ENCODE measurements around the gene PPP1R15B. TPM values are rescaled to one million over a fixed set of nuclear protein-coding genes. Genes with fewer than 3 reads are reported as not detected.

Gene PPP1R15B
- total RNA-seq, 1 donor: 206 TPM

DNA sequence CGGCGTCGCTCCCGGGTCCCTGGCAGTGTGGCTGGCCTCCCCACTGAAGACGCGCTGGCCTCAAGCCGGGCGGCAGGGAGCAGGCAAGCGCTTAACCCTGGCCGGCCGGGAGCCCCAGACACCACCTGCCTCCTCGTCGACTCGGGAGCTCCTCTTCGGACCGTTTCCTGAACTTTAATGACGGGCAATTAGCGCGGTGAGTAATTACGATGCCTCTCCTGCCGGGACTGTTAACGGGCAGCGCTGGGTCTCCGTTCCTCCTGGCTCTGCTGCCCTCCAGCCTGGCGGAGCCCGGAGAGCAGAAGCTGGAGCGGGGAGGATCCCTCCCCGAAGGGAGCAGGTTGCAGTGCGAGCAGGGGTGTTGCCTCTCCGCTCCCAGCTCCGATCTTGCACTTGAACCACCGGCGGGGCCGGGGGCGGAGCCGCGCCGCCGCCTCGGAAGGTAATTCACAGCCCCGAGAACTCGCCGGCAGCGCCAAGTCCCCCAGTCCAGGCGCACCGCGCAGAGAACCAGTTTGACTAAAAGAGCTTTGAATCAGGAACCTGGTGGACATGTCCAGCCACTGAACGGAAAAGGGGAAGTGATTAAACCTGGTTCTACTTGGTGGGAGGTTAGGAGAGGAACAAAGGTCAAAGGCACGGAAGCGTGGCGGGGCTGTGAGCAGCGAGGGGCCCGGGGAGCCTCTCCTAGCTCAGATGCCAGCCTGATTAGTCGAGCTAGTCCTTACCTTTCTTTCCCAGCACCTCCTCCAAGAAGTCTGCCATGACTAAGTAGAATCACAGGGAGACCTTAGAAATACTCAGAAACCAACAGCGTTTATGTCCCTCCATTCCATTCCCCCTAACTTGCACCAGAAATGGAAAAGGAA, 33.6 kb downstream of the PPP1R15B start:
- Histone ChIP-seq H3K27me3 (ENCODE audit: insufficient read depth, low read length) (peaks cover 37% of the 10 kb centered on the region), H3K9me3 (ENCODE audit: low read depth, low read length) (no peaks in the 10 kb centered on the region), H3K4me3 (ENCODE audit: low read length) (peak overlapping the region; percentile 25), H3K4me1 (ENCODE audit: insufficient read depth, low read length) (peaks cover 24% of the 10 kb centered on the region)

- Histone ChIP-seq H3K4me1 (ENCODE audit: insufficient read depth, low read length) (peaks cover 18% of the 10 kb centered on the region), H3K9me3 (ENCODE audit: low read depth, low read length) (no peaks in the 10 kb centered on the region), H3K4me3 (ENCODE audit: low read length) (no peak overlapping the region), H3K27me3 (ENCODE audit: insufficient read depth, low read length) (peaks cover 37% of the 10 kb centered on the region)
Measured at GRCh38 chr1:204376919-204377799, 34.5 kb downstream of the PPP1R15B start.

GRCh38 chr1:204376465-204376864, 35.2 kb downstream of the PPP1R15B start:
- H3K27me3 ChIP-seq (ENCODE audit: insufficient read depth, low read length): peaks cover 37% of the 10 kb centered on the region
- H3K9me3 ChIP-seq (ENCODE audit: low read depth, low read length): no peaks in the 10 kb centered on the region
- no peak overlapping the region for H3K4me3 ChIP-seq (ENCODE audit: low read length)
- peaks cover 13% of the 10 kb centered on the region for H3K4me1 ChIP-seq (ENCODE audit: insufficient read depth, low read length)

GRCh38 chr1:204373911-204374310, 37.7 kb downstream of the PPP1R15B start:
- Histone ChIP-seq H3K27me3 (ENCODE audit: insufficient read depth, low read length) (peaks cover 28% of the 10 kb centered on the region), H3K9me3 (ENCODE audit: low read depth, low read length) (no peaks in the 10 kb centered on the region), H3K4me1 (ENCODE audit: insufficient read depth, low read length) (peaks cover 13% of the 10 kb centered on the region), H3K4me3 (ENCODE audit: low read length) (no peak overlapping the region)

DNA sequence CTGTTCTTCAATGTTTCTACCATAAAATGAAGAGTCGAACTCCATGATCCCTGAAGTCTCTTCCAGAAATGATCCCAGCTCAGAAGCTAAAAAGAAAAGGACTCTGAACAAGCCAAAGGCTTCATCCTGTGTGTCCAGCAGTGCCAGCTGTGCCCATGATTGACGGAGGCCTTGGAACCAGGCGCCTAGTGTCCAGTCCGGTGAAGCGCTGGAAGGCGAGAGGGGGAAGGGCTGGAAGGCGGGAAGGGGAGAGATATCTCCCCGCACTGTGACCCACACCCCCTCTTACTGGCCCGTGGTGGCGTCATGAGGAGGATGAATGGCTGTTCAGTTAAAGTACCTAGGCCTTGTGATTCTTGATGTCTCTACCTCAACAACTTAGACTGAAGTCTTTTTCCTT, 41.4 kb downstream of the PPP1R15B start:
- Histone ChIP-seq H3K9me3 (ENCODE audit: low read depth, low read length) (no peaks in the 10 kb centered on the region), H3K4me3 (ENCODE audit: low read length) (no peak overlapping the region), H3K27me3 (ENCODE audit: insufficient read depth, low read length) (no peaks in the 10 kb centered on the region), H3K4me1 (ENCODE audit: insufficient read depth, low read length) (no peaks in the 10 kb centered on the region)

DNA sequence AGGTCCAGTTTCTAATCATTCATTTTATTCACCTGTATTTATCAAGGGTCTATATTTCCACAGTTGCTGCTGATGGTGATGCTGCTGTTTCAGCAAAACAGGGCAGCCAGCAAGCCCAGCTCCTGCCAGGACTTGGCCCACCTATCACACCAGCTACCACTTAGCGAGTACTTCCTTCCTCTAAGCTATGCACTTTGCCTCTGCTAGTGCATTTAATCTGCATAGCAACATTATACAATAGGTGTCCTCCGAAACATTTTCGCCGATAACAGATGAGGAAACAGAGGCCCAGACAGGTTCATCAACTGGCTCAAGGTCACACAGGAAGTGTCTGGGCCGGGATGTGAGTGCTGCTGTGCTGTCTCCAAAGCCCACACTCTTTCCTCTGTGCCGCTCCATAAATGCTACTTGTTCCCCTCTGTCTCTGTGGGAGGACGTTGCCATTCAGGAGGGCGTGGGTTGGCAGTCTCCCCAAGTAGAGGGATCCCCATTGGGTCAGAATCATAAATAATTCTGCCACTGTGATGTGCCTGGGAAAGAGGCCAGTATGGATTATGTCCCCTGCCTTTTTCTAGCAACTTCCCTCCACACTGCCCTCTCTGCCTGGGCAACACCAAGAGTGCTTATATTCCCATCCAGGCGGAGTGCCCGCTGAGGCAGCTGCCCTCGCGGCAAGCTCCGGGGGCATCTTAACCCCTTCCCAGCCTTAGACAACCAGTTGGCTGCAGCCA, 42.5 kb downstream of the PPP1R15B start:
- no peaks in the 10 kb centered on the region for H3K27me3 ChIP-seq (ENCODE audit: insufficient read depth, low read length)
- H3K9me3 ChIP-seq (ENCODE audit: low read depth, low read length): no peaks in the 10 kb centered on the region
- H3K4me1 ChIP-seq (ENCODE audit: insufficient read depth, low read length): peaks cover under 1% of the 10 kb centered on the region
- H3K4me3 ChIP-seq (ENCODE audit: low read length): no peak overlapping the region

DNA sequence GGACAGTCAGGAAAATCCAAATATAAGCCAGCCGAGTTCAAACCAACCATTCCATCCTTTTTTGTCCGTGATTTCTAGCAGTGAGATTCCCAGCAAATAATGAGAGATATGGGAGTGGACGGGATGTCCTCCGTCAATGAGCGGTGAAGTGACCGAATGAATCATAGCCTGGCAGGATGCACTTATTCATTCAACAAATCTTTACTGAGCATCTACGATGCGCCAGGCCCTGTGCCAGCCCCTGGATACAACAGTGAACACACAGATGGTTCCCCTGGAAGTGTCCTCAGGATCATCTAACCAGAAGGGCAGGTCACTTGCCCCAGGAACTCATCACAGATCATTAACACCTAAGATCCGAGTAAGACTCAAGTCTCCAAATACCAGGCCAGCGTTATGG, 43.7 kb downstream of the PPP1R15B start:
- peaks cover 9% of the 10 kb centered on the region for H3K4me1 ChIP-seq (ENCODE audit: insufficient read depth, low read length)
- no peaks in the 10 kb centered on the region for H3K9me3 ChIP-seq (ENCODE audit: low read depth, low read length)
- no peaks in the 10 kb centered on the region for H3K27me3 ChIP-seq (ENCODE audit: insufficient read depth, low read length)
- H3K4me3 ChIP-seq (ENCODE audit: low read length): no peak overlapping the region

DNA sequence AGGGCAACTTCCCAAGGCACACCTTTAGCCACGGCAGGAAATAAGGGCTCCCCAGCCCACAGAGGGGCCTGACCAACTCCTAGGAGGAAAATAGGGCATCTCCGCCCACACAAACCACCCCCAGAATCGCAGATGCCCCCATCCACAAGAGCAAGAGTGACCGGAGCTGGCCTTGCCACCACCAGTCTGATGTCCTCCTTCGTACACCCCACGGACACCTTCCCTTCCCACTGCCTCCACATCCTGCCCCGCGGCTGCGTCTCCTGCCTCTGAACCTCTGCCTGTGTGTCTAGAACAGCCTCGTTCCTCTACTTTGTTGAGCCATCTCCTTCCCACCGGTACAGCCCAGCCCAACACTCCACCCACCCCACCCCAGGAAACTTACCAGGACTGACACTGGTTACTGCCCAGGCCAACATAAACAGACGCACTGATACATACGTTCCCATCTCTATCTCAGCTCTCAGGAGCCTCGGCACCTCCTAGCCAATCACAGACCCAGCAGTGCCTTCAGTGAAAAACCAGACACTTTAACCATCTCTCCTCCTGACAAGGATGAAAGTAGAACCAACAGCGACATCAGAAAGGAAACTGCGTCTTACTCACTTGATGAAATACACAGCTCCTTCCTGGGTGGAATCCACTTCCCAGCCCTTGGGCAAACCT, 44.3 kb downstream of the PPP1R15B start:
- Histone ChIP-seq H3K4me3 (ENCODE audit: low read length) (no peak overlapping the region), H3K4me1 (ENCODE audit: insufficient read depth, low read length) (peaks cover 11% of the 10 kb centered on the region), H3K9me3 (ENCODE audit: low read depth, low read length) (no peaks in the 10 kb centered on the region), H3K27me3 (ENCODE audit: insufficient read depth, low read length) (peaks cover 2% of the 10 kb centered on the region)

DNA sequence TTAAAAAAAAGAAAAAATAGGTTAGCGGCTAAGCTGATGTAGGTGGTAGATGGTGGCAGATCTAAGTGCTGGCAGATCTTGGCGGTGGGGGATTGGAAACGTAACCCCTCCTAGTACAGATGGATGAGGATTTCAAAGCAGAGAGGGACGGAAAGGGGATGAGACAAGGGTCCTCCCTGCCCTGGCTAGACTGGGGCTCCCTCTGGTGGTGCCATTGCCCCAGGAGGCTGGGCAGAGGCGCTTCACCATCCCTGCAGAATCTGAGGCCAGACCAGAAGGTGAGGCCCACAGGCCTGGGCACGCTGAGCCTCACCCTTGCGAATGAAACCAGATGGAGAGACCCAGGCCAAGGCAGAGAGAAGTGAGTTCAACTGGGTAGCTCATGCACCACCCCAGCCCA, 44.9 kb downstream of the PPP1R15B start:
- peaks cover 2% of the 10 kb centered on the region for H3K27me3 ChIP-seq (ENCODE audit: insufficient read depth, low read length)
- no peaks in the 10 kb centered on the region for H3K9me3 ChIP-seq (ENCODE audit: low read depth, low read length)
- peaks cover 11% of the 10 kb centered on the region for H3K4me1 ChIP-seq (ENCODE audit: insufficient read depth, low read length)

GRCh38 chr1:204363335-204364114, 48.1 kb downstream of the PPP1R15B start:
- H3K9me3 ChIP-seq (ENCODE audit: low read depth, low read length): no peaks in the 10 kb centered on the region
- H3K4me3 ChIP-seq (ENCODE audit: low read length): peak overlapping the region; percentile 29
- peaks cover 2% of the 10 kb centered on the region for H3K27me3 ChIP-seq (ENCODE audit: insufficient read depth, low read length)
- peaks cover 11% of the 10 kb centered on the region for H3K4me1 ChIP-seq (ENCODE audit: insufficient read depth, low read length)

More for the DNA sequence above, 44.9 kb downstream of the PPP1R15B start:
- H3K4me3 ChIP-seq (ENCODE audit: low read length): no peak overlapping the region

GRCh38 chr1:204362984-204363334, 48.7 kb downstream of the PPP1R15B start:
- peak overlapping the region; percentile 29 for H3K4me3 ChIP-seq (ENCODE audit: low read length)
- no peaks in the 10 kb centered on the region for H3K9me3 ChIP-seq (ENCODE audit: low read depth, low read length)
- peaks cover 2% of the 10 kb centered on the region for H3K27me3 ChIP-seq (ENCODE audit: insufficient read depth, low read length)
- peaks cover 12% of the 10 kb centered on the region for H3K4me1 ChIP-seq (ENCODE audit: insufficient read depth, low read length)

- Histone ChIP-seq H3K4me3 (ENCODE audit: low read length) (no peak overlapping the region), H3K27me3 (ENCODE audit: insufficient read depth, low read length) (peaks cover 2% of the 10 kb centered on the region)
Measured at GRCh38 chr1:204361781-204362180, 49.8 kb downstream of the PPP1R15B start.

GRCh38 chr1:204361341-204361771, 50.3 kb downstream of the PPP1R15B start:
- H3K27me3 ChIP-seq (ENCODE audit: insufficient read depth, low read length): peaks cover 2% of the 10 kb centered on the region
- H3K4me3 ChIP-seq (ENCODE audit: low read length): no peak overlapping the region

More at GRCh38 chr1:204361781-204362180, 49.8 kb downstream of the PPP1R15B start:
- Histone ChIP-seq H3K9me3 (ENCODE audit: low read depth, low read length) (no peaks in the 10 kb centered on the region), H3K4me1 (ENCODE audit: insufficient read depth, low read length) (peaks cover 19% of the 10 kb centered on the region)

DNA sequence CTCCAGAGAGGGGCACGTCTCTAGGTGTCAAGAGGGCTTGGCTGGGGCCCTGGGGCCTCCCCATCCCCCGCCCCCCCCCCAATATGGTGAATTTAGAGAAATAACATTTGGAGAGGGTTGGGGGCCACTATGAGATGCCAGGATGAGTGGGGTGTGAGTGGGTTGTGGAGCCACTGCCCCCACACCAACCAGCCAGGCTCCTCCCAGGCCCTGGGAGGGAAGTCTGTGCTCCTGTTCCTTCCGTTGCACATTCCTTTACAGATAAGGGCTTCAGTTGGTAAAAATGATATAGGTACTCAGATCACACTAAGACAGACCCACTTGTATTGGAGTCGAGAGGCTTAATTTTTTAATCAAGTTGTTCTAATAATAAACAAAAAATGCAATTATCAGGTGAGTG, 51.3 kb downstream of the PPP1R15B start:
- no peak overlapping the region for H3K4me3 ChIP-seq (ENCODE audit: low read length)
- no peaks in the 10 kb centered on the region for H3K9me3 ChIP-seq (ENCODE audit: low read depth, low read length)
- peaks cover 19% of the 10 kb centered on the region for H3K4me1 ChIP-seq (ENCODE audit: insufficient read depth, low read length)
- peaks cover 2% of the 10 kb centered on the region for H3K27me3 ChIP-seq (ENCODE audit: insufficient read depth, low read length)

More at GRCh38 chr1:204361341-204361771, 50.3 kb downstream of the PPP1R15B start:
- no peaks in the 10 kb centered on the region for H3K9me3 ChIP-seq (ENCODE audit: low read depth, low read length)
- peaks cover 19% of the 10 kb centered on the region for H3K4me1 ChIP-seq (ENCODE audit: insufficient read depth, low read length)

Data from mononuclear cell (primary cell).